B cell (primary cell): ENCODE measurements around the gene SLC22A15. TPM values are rescaled to one million over a fixed set of nuclear protein-coding genes. Genes with fewer than 3 reads are reported as not detected.

Experiments
- ATAC-seq: fragments of 200-7000 bp; cut with Tn5 transposase; one replicate; pipeline ENCODE4 v1.10.0; 2021; ENCODE audit warnings: low read depth, mild to moderate bottlenecking, moderate number of reproducible peaks, moderate library complexity
- CTCF ChIA-PET: fragments of 350-600 bp; sonication (Branson Sonifier 250); formaldehyde crosslinking; loops from one replicate; lab custom pipeline; 2021; ENCODE audit warnings: antibody characterized with exemption, inconsistent platforms; lab: Charles Lee
- POLR2A ChIA-PET: fragments of 350-600 bp; sonication (Branson Sonifier 250); formaldehyde crosslinking; loops from one replicate; lab custom pipeline; 2021; ENCODE audit warnings: antibody characterized with exemption; lab: Charles Lee
- DNase-seq: peaks from one replicate; pipeline ENCODE4 v3.0.0; 2013
- H2AFZ ChIP-seq: 2 replicates; pipeline ENCODE4 v1.6.1; 2012; ENCODE audit warnings: mild to moderate bottlenecking, low read depth, low read length; ENCODE audit not compliant: insufficient read depth, poor library complexity, severe bottlenecking
- H3K27ac ChIP-seq, 2 donors: 1 replicate in 1 of 2; 2 replicates in 1 of 2; pipeline ENCODE4 v1.5.1; 2012 to 2013; ENCODE audit warnings: low read length in 2 of 2, mild to moderate bottlenecking in 2 of 2, moderate library complexity in 1 of 2
- H3K27me3 ChIP-seq, 4 experiments: fragments of 200-600 bp in 1 of 4; sonication (generic) in 1 of 4; replicated peaks in 1 of 4; 1 replicate in 2 of 4; 2 replicates in 2 of 4; pipeline versions ENCODE4 v1.6.1 to v1.7.0; 2013 to 2016; ENCODE audit warnings: low read length in 3 of 4, mild to moderate bottlenecking in 2 of 4, mixed read lengths in 1 of 4, moderate library complexity in 1 of 4; ENCODE audit not compliant: insufficient read depth in 4 of 4, control insufficient read depth in 3 of 4; ENCODE audit errors: control extremely low read depth in 1 of 4
- H3K36me3 ChIP-seq, 2 experiments: replicated peaks in 1 of 2; 1 replicate in 1 of 2; 2 replicates in 1 of 2; pipeline versions ENCODE4 v1.6.1 to v1.7.1; 2013; ENCODE audit warnings: low read length in 1 of 2; ENCODE audit not compliant: insufficient read depth in 2 of 2, control insufficient read depth in 1 of 2; ENCODE audit errors: control extremely low read depth in 1 of 2, extremely low read depth in 1 of 2
- H3K4me1 ChIP-seq, 2 donors: fragments of 200-600 bp in 1 of 2; sonication (generic) in 1 of 2; 1 replicate in 1 of 2; 2 replicates in 1 of 2; pipeline versions ENCODE4 v1.5.1 to v1.6.1; 2013 to 2017; ENCODE audit warnings: low read length in 2 of 2; ENCODE audit not compliant: control insufficient read depth in 2 of 2, insufficient read depth in 2 of 2
- H3K4me2 ChIP-seq: replicated peaks from 2 replicates; pipeline ENCODE3; 2012; ENCODE audit warnings: mild to moderate bottlenecking, low read depth, low read length; ENCODE audit not compliant: poor library complexity, severe bottlenecking
- H3K4me3 ChIP-seq, 5 experiments: fragments of 200-600 bp in 1 of 5; sonication (generic) in 1 of 5; 1 replicate in 3 of 5; 2 replicates in 2 of 5; pipeline versions ENCODE4 v1.5.1 to v1.7.0; 2011 to 2016; ENCODE audit warnings: low read length in 4 of 5, mild to moderate bottlenecking in 4 of 5, low read depth in 2 of 5, control low read depth in 1 of 5, moderate library complexity in 1 of 5; ENCODE audit not compliant: insufficient read depth in 1 of 5; ENCODE audit errors: control extremely low read depth in 1 of 5, extremely low read depth in 1 of 5
- H3K79me2 ChIP-seq: fragments of 200-600 bp; sonication (generic); one replicate; pipeline ENCODE4 v1.6.0; 2016; ENCODE audit warnings: low read length; ENCODE audit not compliant: control insufficient read depth, insufficient read depth
- H3K9ac ChIP-seq: fragments of 200-600 bp; sonication (generic); 2 replicates; pipeline ENCODE4 v1.6.1; 2017; ENCODE audit warnings: mild to moderate bottlenecking, low read length, moderate library complexity
- H3K9me3 ChIP-seq, 3 donors: one replicate each; pipeline versions ENCODE4 v1.6.1 to v1.7.1; 2013; ENCODE audit warnings: low read length in 2 of 3; ENCODE audit not compliant: control insufficient read depth in 2 of 3, insufficient read depth in 1 of 3; ENCODE audit errors: control extremely low read depth in 1 of 3
- H4K20me1 ChIP-seq: 2 replicates; pipeline ENCODE4 v1.6.0; 2012; ENCODE audit warnings: mild to moderate bottlenecking, low read length; ENCODE audit not compliant: insufficient read depth, control insufficient read depth, poor library complexity, severe bottlenecking
- H3K27ac Mint-ChIP-seq: one replicate; pipeline ENCODE4 v1.8.0; 2021; ENCODE audit warnings: mixed read lengths
- H3K27me3 Mint-ChIP-seq: one replicate; pipeline ENCODE4 v1.8.0; 2021; ENCODE audit warnings: mixed read lengths
- H3K4me1 Mint-ChIP-seq: one replicate; pipeline ENCODE4 v1.8.0; 2021; ENCODE audit warnings: mixed read lengths
- H3K4me3 Mint-ChIP-seq: one replicate; pipeline ENCODE4 v1.8.0; 2021; ENCODE audit warnings: mixed read lengths
- H3K9me3 Mint-ChIP-seq: one replicate; pipeline ENCODE4 v1.8.0; 2022; ENCODE audit warnings: mixed read lengths; ENCODE audit not compliant: insufficient read depth
- EZH2 ChIP-seq: IDR thresholded peaks from 2 replicates; pipeline ENCODE4 v1.6.1; 2012; ENCODE audit warnings: borderline replicate concordance, low read depth, mild to moderate bottlenecking, moderate library complexity, low read length; ENCODE audit not compliant: insufficient read depth, poor library complexity, severe bottlenecking
- WGBS: methylation state at CpG from one replicate; pipeline ENCODE4 v1.1.5; 2013; ENCODE audit warnings: missing lambda C conversion rate; ENCODE audit not compliant: insufficient coverage; 5-methylcytosine and 5-hydroxymethylcytosine counted together
- intact Hi-C: fragments of 100-400 bp; cut with micrococcal nuclease; formaldehyde crosslinking; loops from one replicate; pipeline ENCODE4 v1.10.0; 2022
- polyA plus RNA-seq: library from polyadenylated mRNA; depleted of rRNA; stranded (reverse); fragments of >200 nt; gene quantifications from 2 replicates; pipeline ENCODE4 v1.2.3, GENCODE V29; 2012
- total RNA-seq, 2 donors: library from RNA; stranded (reverse); fragments of 120-200 nt in 1 of 2; gene quantifications; 1 replicate in 1 of 2; 2 replicates in 1 of 2; pipeline versions ENCODE4 v1.2.3 to v1.2.4, GENCODE V29; 2013 to 2022
- TF ChIP-seq, protein P1 (sequence below): fragments of 200-600 bp; IDR thresholded peaks from one replicate; pipeline ENCODE4 v1.8.0; 2022; ENCODE audit warnings: antibody characterized with exemption, mild to moderate bottlenecking

The SLC22A15 gene
- total and polyA plus RNA-seq, 2 donors (not counting 1 experiment from before 2014, with no cell fraction given): 3.9 to 7.5 TPM

DNA sequence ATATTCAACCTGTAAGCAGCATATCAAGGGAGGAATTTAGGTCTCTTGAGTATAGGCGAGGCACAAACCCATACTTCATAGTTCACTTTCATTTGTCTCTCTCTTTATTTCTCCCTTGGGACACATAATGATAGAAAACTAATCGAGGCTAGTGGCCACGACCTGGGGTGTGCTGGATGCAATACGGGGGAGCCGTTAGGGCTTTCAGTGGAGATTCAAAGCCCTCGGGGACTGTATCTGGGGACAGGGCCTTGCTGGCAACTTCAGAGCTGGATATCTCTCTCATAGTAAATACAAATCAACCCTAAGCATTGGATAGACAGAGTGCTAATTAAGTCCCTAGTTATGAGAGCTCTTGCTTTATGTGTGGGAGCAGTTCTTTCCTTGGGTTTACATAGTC, 36.9 kb upstream of the SLC22A15 start:
- Mint-ChIP-seq H3K27me3 (peaks cover 5% of the 10 kb centered on the region), H3K27ac (no peak overlapping the region), H3K4me3 (no peak overlapping the region), H3K4me1 (no peaks in the 10 kb centered on the region), H3K9me3 (no peaks in the 10 kb centered on the region)
- Histone ChIP-seq H3K27ac (no peak overlapping the region), H4K20me1 (no peaks in the 10 kb centered on the region), H3K4me3 (no peak overlapping the region), H3K36me3 (no peaks in the 10 kb centered on the region), H3K4me1 (no peaks in the 10 kb centered on the region), H2AFZ (no peak overlapping the region), H3K9me3 (peaks cover 0 to 1% (median 0%) of the 10 kb centered on the region in 3 donors), H3K9ac (no peak overlapping the region), H3K27me3 (no peaks in the 10 kb centered on the region), H3K79me2 (no peaks in the 10 kb centered on the region), H3K4me2 (no peak overlapping the region)
- ATAC-seq: no peak
- intact Hi-C loops: no loop called here
- WGBS: 80% methylated on average over 1 of the region's 6 CpGs
- TF ChIP-seq EZH2: no peak
- TF ChIP-seq, protein P1, sequence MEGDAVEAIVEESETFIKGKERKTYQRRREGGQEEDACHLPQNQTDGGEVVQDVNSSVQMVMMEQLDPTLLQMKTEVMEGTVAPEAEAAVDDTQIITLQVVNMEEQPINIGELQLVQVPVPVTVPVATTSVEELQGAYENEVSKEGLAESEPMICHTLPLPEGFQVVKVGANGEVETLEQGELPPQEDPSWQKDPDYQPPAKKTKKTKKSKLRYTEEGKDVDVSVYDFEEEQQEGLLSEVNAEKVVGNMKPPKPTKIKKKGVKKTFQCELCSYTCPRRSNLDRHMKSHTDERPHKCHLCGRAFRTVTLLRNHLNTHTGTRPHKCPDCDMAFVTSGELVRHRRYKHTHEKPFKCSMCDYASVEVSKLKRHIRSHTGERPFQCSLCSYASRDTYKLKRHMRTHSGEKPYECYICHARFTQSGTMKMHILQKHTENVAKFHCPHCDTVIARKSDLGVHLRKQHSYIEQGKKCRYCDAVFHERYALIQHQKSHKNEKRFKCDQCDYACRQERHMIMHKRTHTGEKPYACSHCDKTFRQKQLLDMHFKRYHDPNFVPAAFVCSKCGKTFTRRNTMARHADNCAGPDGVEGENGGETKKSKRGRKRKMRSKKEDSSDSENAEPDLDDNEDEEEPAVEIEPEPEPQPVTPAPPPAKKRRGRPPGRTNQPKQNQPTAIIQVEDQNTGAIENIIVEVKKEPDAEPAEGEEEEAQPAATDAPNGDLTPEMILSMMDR: no peak
- ChIA-PET CTCF (no interaction called here), POLR2A (no interaction called here)
- DNase-seq: no peak

DNA sequence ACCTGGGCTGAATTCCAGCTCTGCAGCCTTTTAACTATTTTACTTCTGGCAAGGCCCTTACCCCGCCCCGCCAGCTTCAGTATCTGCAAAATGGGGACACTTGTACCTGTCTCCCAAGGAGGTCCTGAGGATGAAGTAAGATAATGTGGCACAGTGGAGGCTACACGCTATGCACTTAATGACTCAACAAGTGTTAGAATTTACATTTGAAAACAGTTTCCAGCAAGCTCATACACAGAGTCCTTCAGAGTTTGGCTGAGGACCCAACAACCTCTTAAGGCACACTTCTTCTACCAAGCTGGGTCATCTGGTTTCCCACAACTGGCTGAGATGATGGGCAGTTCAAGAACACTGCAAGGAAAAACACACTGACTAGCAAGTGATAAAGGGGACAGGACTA, 30.2 kb upstream of the SLC22A15 start:
- no peak overlapping the region for H3K27ac Mint-ChIP-seq
- CTCF ChIA-PET: no interaction called here
- no peak overlapping the region for H3K4me3 Mint-ChIP-seq
- Histone ChIP-seq H4K20me1 (no peaks in the 10 kb centered on the region), H3K36me3 (no peaks in the 10 kb centered on the region), H3K27ac (no peak overlapping the region), H3K9ac (no peak overlapping the region), H3K4me3 (no peak overlapping the region), H3K79me2 (no peaks in the 10 kb centered on the region), H3K27me3 (peaks cover 0 to 2% (median 0%) of the 10 kb centered on the region in 4 experiments), H2AFZ (no peak overlapping the region), H3K4me2 (no peak overlapping the region), H3K9me3 (no peaks in the 10 kb centered on the region), H3K4me1 (no peaks in the 10 kb centered on the region)
- WGBS: no CpG with 5 or more reads among the region's 3 CpGs
- POLR2A ChIA-PET: no interaction called here
- H3K27me3 Mint-ChIP-seq: peaks cover 35% of the 10 kb centered on the region
- intact Hi-C loops: no loop called here
- no peaks in the 10 kb centered on the region for H3K9me3 Mint-ChIP-seq
- DNase-seq (no peak), ATAC-seq (no peak)
- TF ChIP-seq EZH2: no peak
- TF ChIP-seq, protein P1: no peak
- H3K4me1 Mint-ChIP-seq: no peaks in the 10 kb centered on the region
